Effector CD8-positive, alpha-beta T cell (primary cell): Measurements from ENCODE around the gene ZFYVE1.
"Not testable (repeated sequence)": the region's sequence is repeated elsewhere in the genome, so short reads cannot be mapped to it uniquely, and the experiment has no call there.

Source experiments
- DNase-seq: peaks from one replicate; lab custom pipeline; 2025; lab: John Stamatoyannopoulos, UW

Gene ZFYVE1

DNA sequence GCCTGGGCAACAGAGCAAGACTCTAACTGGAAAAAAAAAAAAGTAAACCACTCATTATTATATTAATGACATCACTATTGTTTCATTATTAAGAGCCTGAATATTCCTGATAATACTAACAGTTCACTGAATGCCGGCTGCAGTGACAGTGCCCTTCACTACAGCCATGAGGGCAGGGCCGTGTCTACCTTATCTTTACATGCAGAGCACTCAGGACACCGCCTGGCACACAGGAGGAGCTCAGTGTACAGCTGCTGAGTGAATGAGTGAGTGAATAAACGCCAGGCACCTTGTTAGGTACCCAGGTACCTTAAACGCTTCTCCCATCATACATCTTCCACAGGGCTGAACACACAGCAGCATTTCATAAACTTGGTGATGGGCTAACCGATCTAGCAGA is 23.2 kb downstream of the ZFYVE1 start:
- DNase-seq = no peak

DNA sequence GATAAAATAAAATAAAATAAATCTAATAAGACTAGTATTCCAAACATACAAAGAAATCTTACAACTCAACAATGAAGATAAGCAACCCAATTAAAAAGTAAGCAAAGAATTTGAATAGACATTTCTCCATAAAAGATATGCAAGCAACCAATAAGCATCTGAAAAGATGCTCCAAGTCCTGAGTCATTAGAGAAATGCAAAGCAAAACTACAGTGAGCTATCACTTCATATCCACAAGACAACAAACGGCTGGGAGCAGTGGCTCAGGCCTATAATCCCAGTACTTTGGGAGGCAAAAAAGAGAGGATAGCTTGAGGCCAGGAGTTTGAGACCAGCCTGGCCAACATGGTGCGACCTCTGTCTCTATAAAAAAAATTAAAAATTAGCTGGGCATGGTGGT is 26.8 kb downstream of the ZFYVE1 start:
- DNase-seq = no peak

DNA sequence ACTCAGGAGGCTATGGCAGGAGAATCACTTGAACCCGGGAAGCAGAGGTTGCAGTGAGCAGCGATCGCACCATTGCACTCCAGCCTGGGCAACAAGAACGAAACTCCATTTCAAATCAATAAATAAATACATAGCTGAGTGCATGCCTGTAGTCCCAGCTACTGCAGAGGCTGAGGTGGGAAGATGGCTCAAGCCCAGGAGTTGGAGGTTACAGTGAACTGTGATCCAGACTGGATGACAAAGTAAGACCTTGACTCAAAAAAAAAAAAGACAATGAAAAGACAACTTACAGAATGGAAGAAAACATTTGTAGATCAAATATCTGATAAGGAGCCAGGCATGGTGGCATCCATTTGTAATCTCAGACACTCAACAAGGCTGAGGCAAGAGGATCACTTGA is 27.6 kb downstream of the ZFYVE1 start:
- DNase-seq = no peak

DNA sequence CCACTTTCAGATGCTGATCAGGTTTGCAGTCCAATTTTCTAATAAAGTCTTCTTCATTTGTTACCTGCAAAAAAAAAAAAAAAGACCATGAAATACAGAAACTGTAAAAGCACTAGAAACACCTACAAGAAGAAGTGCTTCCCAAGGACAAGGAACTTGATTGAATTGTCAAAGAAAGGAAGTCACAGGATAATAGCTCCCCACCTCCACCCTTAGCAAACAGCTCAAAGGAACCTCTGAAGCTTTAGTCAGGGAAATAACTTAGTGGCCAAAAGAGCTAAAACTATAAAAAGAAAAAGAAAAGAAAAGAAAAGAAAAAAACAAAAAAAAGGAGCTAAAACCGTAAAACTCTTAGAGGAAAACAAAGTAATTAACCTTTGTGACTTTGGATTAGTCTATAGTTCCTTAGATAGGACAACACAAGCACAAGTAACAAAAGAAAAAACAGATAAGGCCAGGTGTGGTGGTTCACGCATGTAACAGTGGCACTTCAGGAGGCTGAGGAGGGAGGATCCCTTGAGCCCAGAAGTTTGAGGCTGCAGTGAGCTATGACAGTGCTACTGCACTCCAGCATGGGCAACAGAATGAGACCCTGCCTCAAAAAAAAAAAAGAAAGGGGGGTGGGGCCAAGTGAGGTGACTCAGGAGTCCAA is 28.5 kb downstream of the ZFYVE1 start:
- DNase-seq = no peak

DNA sequence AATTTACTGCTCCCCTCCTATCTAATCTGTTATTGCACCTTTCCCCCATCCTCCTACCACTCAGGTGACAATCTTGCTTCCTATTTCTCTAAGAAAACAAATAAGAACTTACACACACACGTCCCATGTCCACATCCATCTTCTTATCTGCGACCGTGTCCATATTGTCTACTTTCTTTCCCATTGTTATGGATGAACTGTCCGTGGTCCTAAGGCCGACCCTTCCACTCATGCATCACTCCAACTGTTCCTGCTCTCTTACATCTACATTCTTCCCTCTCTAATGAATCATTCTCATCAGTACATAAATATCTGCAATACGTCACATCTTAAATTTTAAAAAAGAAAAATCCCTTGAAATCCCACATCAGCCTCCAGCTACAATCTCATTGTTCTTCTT is 30.0 kb downstream of the ZFYVE1 start:
- DNase-seq = no peak

DNA sequence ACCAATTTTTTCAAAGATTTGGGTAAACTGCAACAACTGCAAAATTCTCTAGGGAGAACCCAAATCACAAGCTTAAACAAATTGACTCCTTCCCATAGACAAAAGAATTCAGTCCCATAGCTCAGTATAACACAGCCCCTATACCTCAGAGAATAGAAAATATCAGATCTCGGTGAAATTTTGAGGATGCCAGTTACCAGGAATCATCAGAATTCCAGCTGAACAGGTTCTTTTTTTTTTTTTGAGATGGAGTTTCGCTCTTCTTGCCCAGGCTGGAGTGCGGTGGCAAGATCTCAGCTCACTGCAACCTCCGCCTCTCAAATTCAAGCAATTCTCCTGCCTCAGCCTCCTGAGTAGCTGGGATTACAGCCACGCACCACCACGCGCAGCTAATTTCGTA is 36.7 kb downstream of the ZFYVE1 start:
- no peak for DNase-seq

DNA sequence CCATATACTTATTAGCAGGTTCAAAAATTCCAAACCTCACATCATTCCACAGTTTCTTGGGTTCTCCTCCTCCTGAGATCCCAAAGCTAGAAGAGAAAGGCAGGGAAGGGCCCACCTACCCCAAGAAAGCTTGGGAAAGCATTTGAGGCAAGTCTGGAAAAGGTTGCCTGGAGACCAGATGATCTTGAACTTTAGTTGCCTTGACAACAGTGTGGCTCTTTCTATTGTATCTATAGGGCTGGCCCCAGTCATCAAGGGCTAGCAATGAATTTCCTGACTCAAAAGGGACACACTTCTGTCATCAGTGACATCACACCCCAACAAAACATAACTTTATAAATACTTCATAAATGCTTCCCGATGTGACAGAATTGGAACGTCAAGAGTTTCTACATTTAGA is 40.0 kb downstream of the ZFYVE1 start:
- no peak for DNase-seq

DNA sequence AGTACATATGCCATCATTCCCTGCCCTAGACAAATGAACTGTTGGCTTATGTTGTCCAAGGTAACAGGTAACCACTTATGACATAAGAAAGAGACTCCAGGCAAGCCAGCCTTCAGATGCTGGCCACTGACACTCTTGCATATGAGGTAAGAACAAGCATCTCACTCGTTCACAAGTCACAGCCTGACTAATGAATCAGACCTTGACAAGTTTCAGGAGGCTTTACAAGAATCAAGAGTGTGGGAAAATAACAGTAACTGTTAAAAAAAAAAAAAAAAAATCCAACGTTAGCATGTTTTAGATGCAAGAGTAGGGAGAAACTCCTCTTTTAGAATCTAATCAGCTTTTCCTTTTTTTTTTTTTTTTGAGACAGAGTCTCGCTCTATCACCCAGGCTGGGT is 40.7 kb downstream of the ZFYVE1 start:
- DNase-seq = no peak

DNA sequence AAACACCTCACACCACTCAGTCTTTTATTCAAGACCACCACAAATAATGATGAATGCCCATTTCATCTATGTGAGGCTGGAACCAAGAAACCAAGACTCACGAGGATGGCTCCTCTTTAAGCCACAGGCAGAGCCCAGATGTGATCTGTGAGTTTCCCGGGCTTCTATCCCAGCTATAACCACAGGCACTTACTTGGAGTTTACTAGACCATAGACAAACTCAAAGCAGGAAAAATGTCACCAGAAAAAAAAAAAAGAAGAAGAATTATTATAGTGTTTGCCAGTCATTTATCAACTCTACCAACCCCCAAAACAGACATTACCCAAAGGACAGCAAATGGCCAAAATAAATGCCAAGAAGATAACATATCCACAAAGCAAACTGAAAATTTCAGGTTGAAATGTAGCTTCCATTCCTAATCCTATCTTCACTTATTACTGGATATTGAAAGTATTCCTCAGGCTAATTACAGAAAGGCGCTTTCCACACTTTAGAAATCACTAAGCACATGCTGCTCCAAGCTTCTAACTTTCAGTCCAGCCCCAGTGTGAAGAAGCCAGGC is 44.7 kb downstream of the ZFYVE1 start:
- DNase-seq = no peak

DNA sequence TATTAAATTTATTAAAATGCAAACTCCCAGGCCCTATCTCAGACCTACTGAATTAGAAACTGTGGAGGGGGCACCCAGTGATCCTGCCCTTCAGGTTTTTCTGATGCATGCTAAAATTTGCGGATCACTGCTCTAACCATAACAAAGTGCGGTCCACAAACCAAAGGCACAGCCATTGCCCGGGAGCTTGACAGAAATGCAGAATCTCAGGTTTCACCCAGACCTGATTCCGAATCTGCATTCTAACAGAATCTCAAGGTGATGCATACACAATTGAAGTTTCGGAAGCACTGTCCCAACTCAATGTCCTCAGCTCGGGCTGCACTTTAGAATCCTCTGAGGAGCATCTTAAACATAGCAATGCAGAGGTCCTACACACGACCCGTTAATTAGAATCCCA is 46.0 kb downstream of the ZFYVE1 start:
- no peak for DNase-seq

DNA sequence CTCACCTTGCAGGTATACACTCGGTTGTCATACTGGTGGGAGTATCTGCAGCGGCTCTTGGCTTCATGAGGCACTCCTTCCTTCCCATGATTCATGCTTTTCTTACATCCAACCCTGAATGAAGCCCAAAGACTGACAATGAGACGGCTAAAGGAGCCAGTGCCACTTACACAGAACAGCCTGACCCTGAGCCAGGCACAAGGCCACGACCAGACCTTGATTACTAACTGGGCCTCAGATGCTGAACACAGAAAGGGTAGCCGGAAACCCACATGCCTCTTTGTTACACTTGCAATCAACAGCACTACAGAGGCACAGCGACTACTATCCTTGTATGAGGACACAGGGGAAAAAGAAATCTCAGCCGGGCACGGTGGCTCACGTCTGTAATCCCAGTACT is 48.0 kb downstream of the ZFYVE1 start:
- no peak for DNase-seq

DNA sequence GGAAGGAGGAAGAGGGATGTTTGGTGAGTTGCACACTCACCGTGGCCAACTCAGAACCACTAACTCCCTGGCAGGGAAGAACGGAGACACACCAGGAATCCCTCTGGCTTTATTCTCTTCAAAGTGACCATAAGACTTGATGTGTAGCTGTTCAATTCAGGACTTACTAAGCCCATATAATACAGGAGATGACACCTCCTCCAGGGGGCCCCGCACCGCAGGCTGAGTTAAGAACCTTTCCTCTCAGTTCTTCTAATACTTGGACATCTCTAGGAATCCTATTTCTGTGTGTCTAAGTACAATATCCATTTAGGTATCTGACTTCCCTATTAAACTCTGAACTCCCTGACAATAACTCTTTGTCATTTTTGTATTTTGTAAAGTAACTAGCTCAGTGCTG is 51.1 kb downstream of the ZFYVE1 start:
- DNase-seq = no peak

DNA sequence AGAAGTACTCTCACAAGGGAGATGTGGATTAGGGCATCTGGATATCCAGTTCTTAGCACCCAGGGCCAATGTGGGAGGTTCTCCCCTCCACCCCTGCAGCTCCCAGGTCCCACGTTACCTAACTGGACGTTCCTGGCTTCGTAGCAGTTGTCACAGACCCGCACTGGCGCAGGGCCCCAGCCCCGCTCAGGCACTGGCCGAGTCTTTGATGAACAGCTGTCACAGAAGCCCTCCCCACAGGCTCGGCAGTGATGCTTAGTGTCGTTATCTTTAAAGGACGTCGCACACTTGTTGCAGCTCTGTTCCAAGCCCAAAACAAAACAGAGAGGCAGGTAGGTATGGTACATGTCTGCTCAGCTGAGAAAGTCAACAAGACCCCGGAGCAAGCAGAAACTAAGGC is 52.2 kb downstream of the ZFYVE1 start:
- no peak for DNase-seq

DNA sequence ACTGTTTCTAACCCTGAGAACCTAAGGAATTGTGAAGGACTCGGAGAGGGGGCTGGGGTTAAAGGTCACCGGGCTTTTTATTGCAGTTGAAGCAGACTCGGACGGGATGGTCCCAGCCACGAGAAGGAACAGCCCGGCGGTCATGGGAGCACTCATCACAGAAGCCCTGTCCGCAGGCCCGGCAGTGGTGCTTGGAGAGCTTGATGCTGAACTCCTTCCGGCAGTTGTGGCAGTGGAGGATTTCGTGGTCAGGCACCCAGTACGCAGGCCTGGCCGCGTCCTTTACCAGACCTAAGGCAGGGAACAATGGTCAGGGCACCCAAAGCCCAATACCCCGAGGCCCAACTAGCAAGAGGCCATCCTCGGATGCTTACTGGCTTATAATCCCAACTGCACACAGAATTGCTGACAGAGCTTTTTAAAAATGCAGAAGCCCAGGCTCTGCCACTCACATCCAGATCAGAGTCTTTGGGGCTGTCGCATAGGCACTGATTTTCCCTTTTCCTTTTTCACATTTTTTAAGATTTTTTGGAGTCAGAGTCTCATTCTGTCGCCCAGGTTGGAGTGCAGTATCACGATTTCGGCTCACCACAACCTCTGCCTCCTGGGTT is 56.0 kb downstream of the ZFYVE1 start:
- no peak for DNase-seq

DNA sequence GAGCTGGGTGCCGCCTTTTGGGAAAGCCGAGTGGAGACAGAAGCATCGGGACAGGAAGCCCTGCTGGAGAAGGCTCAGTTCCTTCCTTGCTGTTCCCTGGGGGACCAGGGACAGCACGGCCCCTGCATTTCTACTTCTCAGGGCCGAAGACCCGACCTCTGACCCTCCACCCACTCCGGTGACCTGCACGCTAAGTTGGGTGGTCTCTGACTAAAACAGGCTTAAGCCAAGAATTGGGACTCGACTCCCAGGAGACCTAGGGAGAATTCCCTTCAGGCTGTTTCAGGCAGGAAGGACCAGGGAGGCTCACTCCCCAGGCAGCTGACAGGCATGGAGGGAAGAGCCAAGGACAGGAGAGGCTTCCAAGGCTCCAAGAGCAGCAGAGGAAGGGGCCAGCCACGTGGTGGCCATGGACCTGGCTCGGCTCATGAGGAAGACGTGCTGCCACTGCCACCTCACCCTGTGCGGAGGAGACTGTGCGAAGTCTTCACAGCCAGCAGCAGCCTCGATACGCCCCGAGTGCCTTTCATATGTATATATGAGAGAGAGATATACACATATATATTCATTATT is 56.8 kb downstream of the ZFYVE1 start:
- DNase-seq = no peak

DNA sequence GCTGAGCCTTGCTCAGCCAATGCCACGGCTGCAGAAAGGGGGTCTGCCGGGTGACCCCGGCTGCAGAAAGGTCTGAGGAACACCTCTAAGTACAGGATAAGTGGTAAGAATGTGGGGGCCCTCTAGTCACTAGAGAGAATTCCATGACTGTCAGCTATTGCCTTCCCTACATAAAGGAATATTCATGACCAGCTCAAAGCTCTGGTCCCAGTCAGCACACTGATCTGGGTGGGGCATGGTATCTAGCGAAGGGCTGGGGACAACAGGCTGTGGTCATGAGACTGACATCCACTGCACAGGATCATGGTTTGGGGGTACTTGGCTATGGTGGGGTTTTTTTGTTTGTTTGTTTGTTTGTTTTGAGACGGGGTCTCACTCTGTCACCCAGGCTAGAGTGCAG is 58.6 kb downstream of the ZFYVE1 start:
- DNase-seq = no peak

DNA sequence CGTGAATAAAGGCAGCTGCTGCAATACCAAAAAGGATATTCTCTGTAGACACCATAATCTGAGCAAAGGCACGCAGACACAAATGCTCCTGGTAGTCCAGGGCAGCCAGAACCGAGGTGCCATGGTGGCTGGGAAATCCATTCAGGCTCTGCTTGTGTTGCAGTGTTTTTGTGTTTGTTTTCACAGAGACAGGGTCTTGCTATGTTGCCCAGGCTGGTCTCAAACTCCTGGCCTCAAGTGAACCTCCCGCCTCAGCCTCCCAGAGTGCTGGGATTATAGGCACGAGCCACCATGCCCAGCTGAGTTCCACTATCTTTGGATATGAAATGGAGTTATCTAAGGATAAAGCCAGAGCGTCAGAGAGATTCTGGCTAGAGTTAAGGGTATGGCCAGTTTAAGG is 60.9 kb downstream of the ZFYVE1 start:
- DNase-seq = no peak

DNA sequence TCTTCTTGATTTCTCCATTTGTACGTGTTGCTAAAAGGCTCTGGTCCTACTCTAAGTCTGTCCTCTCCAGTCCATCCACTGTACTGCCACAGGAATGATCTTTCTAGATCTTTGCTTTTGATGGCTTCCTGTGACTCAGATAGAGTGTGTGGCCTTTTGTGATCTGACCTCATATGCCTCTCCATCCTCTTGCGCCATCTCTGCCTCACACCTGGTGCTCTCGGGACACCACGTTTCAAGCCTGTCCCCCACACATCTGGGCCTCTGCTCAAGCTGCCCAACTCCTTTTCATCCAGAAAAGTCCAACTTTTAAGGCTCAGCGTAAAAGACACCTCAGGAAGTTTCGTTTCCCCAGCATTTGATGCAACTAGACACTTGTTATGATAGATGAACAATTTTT is 61.7 kb downstream of the ZFYVE1 start:
- DNase-seq = no peak

DNA sequence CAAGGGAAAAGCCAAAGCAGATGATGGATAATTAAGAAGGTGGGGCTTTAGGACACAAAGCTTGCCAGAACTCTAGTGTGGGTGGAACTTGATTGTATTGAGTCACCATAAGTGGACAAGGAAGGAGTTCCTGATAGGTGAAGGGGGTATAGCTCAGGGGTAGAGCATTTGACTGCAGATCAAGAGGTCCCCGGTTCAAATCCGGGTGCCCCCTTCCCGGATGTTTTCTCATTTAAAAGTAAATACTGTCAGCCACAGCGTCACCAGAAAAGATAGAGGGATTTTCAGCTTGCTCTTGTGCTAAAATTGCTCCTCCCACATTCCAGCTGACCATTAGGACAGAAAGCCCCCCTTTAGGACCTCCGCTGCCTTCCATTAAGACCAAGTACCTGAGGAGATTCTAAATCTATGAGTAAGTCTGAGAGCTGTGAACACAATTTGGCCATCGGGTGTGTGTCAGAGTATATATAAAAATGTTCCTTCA is 64.0 kb downstream of the ZFYVE1 start:
- DNase-seq = no peak

DNA sequence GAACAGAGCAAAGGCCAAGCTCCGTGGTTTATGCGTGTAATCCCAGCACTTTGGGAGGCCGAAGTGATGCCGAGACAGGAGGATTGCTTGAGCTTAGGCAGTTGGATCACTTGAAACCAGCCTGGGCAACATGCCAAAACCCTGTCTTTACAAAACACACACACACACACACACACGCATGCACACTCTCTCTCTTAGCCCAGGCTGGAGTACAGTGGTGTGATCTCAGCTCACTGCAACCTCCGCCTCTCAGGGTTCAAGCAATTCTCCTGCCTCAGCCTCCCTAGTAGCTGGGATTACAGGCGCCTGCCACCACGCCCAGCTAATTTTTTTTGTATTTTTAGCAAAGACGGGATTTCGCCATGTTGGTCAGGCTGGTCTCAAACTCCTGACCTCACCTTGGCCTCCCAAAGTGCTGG is 64.6 kb downstream of the ZFYVE1 start:
- DNase-seq = not testable (repeated sequence)

DNA sequence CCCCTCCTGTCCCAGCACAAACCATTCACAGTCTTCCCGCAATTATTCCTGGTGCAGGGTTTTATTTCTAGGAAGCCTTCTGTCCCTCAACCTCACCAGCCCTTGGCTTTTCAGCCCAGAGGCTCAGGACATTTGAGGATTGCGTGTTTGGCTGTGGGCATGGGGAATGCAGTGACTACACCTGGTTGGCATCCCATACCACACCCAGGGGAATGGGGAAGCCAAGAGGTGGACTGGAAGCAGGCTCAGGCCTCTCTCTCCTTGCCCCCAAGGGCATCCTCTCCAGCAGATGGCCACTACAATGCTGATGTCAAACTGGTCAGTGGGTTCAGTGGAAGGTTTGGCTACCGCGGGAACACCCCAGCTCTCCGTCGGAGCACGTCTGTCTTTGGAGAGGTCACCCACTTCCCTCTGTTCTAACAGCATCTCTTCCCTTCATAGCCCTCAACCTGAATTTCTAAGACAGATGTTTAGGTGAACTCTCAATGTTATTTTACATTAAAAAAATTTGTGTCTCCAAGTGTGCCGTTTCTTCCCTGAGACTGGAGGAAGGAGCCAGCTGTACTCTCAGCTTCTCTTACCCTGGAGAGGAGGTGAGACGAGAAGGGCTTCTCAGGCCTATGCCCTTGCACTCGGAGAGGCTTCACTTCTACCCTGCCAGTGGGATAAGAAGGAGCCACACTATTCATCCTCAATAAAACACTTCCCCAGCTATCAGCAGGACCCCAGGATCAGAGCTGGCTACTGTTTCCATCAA is 65.1 kb downstream of the ZFYVE1 start:
- no peak for DNase-seq

DNA sequence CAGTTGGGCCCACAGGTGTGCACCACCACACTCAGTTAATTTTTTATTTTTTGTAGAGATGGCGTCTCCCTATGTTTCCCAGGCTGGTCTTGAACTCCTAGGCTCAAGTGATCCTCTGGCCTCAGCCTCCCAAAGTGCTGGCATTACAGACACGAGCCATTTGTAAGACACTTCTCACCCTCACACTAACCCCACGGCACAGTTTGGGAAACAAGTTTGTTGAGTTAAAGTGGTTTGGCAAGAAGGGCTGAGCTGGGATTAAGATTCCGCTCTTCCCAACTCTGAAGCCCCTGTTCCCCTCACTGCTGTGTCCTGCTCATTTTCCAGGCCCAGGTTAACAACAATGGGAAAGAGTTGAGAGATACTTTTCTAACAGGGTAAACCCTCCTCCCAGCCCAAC is 65.9 kb downstream of the ZFYVE1 start:
- DNase-seq = not testable (repeated sequence)

DNA sequence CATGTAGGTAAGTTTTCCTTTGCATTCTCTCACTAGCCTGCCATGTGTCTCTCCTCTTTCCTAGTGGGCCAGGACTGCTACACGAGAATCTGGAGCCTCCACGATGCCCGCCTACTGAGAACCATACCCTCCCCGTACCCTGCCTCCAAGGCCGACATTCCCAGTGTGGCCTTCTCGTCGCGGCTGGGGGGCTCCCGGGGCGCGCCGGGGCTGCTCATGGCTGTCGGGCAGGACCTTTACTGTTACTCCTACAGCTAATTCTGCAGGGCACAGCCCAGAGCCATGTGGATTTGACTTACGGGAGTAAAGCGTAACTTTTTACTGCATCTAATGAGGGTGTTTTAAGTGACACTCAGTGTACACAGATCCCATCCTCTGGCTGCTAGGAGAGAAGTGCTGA is 68.4 kb downstream of the ZFYVE1 start:
- DNase-seq = no peak
